Sigmoid colon (tissue), 4 donors: Measurements from ENCODE around the gene LHB.
"Not testable (repeated sequence)": the region's sequence is repeated elsewhere in the genome, so short reads cannot be mapped to it uniquely, and the experiment has no call there.

Source experiments
- EP300 ChIP-seq, 4 donors: sonication (generic); formaldehyde crosslinking; IDR thresholded peaks; one replicate each; pipeline ENCODE4 v1.6.1; 2017; ENCODE audit warnings: antibody characterized with exemption in 4 of 4
- POLR2A ChIP-seq, 2 donors: fragments of 450-650 bp; IDR thresholded peaks; one replicate each; pipeline ENCODE4 v1.6.1; 2016; ENCODE audit warnings: antibody characterized with exemption in 2 of 2, mild to moderate bottlenecking in 2 of 2, moderate library complexity in 2 of 2
- POLR2AphosphoS5 ChIP-seq, 4 donors: sonication (generic); formaldehyde crosslinking; IDR thresholded peaks; one replicate each; pipeline ENCODE4 v1.6.1; 2017; ENCODE audit warnings: antibody characterized with exemption in 4 of 4
- TF ChIP-seq, protein P1 (sequence below), 4 experiments: fragments of 450-650 bp in 3 of 4; fragments of 200-600 bp in 1 of 4; IDR thresholded peaks; one replicate each; pipeline ENCODE4 v1.5.1; 2016 to 2019; ENCODE audit warnings: antibody characterized with exemption in 4 of 4, mild to moderate bottlenecking in 3 of 4, moderate library complexity in 2 of 4

DNA sequence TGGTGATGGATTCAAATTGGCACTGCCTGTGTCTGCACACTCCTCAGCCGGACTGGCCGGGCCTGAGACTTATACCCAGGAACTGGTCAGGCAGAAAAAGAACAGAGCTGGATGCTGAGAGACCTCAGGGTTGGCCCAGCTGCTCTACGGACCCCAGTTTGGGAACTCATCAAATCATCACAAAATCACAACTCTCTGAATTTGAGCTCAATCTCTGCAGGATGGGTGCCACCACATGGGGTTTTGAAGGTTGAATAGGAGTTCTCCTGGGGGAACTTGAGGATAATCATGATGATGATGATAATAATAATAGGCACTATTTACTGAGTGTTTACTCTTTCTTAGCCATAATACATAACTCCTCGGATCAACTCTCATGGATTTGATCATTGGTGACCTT, 25.8 kb upstream of the LHB start:
- TF ChIP-seq POLR2AphosphoS5, POLR2A, EP300 (IDR thresholded peaks at IDR 0.05): not testable (repeated sequence)
- TF ChIP-seq, protein P1, sequence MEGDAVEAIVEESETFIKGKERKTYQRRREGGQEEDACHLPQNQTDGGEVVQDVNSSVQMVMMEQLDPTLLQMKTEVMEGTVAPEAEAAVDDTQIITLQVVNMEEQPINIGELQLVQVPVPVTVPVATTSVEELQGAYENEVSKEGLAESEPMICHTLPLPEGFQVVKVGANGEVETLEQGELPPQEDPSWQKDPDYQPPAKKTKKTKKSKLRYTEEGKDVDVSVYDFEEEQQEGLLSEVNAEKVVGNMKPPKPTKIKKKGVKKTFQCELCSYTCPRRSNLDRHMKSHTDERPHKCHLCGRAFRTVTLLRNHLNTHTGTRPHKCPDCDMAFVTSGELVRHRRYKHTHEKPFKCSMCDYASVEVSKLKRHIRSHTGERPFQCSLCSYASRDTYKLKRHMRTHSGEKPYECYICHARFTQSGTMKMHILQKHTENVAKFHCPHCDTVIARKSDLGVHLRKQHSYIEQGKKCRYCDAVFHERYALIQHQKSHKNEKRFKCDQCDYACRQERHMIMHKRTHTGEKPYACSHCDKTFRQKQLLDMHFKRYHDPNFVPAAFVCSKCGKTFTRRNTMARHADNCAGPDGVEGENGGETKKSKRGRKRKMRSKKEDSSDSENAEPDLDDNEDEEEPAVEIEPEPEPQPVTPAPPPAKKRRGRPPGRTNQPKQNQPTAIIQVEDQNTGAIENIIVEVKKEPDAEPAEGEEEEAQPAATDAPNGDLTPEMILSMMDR (IDR thresholded peaks at IDR 0.05): not testable (repeated sequence)
